NCI-H82 treated with DMSO at 0.1 percent for 48 hours (cell line): Measurements from ENCODE around the gene TTC33.

Experiments used
- DNase-seq: peaks from one replicate; lab custom pipeline; 2025; ENCODE audit not compliant: unreplicated experiment; lab: John Stamatoyannopoulos, UW

The TTC33 gene

DNA sequence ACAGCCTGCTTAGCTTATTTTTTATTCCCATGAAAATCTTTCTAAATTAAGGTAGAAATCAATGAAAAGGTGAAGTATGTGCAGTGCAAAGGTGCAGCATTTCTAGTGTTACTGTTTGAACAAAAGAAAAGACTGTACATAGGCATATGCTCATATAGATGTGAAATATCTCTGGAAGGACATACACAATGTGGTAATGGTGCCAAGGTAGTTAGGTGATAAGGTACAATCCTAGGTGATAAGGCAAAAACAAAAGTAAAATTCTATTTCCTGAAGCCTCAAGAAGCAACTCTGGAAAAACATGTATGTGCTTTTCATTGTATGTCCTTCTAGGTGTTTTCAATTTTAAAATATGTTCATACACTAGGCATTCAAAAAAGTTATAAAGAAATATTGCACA is 215.5 kb downstream of the TTC33 start:
- no peak for DNase-seq

DNA sequence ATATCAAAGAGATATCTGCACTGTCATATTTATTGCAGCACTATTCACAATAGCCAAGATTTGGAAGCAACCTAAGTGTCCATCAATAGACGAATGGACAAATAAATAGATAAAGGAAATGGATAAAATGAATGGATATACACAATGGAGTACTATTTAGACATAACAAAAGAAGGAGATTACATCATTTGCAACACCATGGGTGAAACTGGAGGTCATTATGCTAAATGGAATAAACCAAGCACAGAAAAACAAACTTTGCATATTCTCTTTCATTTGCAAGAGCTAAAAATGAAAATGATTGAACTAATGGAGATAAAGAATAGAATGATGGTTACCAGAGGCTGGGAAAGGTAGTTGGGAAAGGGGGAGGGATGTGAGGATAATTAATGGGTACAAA is 231.1 kb downstream of the TTC33 start:
- DNase-seq, result no peak

DNA sequence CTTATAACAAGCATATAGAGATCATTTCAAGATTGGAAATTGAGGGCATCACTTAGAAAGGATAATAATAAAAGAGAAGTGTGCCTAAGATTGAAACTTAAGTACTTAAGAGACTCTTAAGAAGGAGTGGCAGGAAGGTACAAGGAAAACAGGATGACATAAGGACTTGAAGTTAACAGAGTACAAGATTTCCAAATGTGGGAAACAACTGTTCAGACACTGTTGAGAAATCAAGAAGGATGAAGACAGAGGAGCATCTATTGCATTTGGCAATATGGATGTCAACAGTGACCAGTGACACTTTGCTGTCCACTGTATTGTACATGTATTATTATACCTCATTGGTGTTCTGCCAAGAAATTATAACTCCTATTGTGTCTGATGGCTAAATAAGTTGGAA is 233.8 kb downstream of the TTC33 start:
- DNase-seq, result no peak

- DNase-seq, result no peak
These were observed 234.5 kb downstream of the TTC33 start for GRCh38 chr5:40521108-40521785.

- DNase-seq, result no peak
These were observed 237.3 kb downstream of the TTC33 start for GRCh38 chr5:40518485-40518917.

- no peak for DNase-seq
These were observed 240.3 kb downstream of the TTC33 start for GRCh38 chr5:40515476-40515875.

GRCh38 chr5:40514976-40515375 is 240.8 kb downstream of the TTC33 start:
- no peak for DNase-seq

GRCh38 chr5:40511801-40512200 is 244.0 kb downstream of the TTC33 start:
- DNase-seq, result no peak

DNA sequence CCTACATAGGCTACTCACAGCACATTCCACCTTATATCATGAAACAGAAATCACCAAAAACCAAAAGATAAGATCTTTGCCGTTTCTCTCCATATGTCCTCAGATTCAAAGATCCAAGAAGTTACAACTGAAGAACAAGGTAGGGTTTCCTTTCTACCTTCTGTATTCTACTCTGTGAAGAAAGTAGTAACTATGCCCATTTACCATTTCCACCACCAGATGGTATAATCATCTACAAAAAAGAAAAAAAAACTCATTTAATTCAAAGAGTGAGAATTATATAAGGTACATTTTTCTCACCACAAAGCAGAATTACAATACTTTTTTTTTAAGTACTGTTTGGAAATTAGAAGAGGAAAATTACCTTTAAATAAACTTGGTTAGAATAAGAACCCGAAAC is 248.7 kb downstream of the TTC33 start:
- DNase-seq, result no peak

- no peak for DNase-seq
These were observed 250.7 kb downstream of the TTC33 start for GRCh38 chr5:40505031-40505430.

GRCh38 chr5:40503439-40503838 is 252.3 kb downstream of the TTC33 start:
- DNase-seq, result no peak

DNA sequence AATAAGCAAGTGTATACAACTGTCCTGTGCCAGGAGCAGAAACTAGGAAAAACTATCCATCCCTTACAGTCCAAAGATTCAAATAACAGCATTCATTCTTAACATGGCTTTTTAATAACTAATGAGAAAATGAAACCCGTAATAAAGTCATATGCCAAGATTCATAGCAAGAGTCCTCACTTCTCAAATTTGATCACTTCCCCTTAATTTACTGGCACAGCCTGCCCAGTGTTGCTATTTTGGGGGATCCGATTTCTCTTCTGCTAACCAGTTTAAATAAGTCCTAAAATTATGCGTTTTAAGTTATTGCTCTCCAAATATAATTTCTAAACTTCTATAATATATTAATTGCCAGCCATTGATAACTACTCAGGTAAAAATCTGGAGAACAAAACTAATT is 253.0 kb downstream of the TTC33 start:
- DNase-seq, result no peak

- DNase-seq, result no peak
These were observed 253.9 kb downstream of the TTC33 start for GRCh38 chr5:40501711-40502444.

DNA sequence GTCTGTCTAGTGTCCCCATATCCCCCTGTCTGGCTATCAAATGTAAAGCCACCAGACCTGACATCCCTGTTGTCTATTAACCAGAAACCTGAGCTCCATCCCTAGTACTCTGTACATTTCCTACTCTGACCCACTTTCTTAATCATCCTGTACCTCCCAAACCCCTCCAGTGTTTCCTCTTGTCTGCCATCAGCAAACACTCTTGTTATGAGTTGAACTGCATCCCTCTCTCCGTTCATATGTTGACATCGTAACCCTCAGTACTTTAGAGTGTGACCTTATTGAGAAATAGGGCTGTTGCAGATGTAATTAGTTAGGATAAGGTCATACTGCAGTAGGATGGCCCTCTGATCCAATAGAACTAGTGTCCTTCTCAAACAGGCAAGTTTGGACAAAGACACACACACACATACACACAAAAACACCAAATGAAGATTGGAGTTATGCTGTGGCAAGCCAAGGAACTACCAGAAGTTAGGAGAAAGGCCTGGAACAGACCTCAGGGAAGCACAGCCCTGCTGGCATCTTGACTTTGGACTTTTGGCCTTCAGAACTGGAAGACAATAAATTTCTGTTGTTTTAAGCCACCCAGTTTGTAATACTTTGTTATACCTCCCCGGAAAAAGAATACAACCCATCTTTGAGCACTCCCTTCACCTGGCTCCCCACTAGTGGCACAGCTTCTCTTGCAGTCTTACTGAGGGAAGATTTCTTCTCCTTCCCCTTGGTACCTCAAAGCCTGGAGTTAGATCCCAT is 256.1 kb downstream of the TTC33 start:
- DNase-seq, result no peak

GRCh38 chr5:40499007-40499406 is 256.8 kb downstream of the TTC33 start:
- no peak for DNase-seq

DNA sequence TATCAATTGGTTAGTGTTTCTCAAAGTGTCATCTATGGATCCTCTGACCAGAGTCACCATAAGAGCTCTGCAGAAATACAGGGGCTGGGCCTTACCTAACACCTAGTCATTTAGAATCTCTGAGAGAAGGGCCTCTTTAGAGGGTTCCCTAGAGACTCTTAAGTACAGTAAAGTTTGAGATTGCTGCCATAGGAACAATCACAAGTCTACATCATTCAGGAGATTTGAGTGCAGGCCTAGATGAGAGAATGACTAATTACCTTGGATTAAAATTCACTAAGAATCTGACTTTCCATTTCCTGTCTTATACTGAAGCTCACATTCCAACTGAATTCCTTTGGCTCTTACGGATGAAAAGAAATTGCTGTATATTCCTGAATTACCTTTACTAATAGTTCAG is 258.2 kb downstream of the TTC33 start:
- no peak for DNase-seq

DNA sequence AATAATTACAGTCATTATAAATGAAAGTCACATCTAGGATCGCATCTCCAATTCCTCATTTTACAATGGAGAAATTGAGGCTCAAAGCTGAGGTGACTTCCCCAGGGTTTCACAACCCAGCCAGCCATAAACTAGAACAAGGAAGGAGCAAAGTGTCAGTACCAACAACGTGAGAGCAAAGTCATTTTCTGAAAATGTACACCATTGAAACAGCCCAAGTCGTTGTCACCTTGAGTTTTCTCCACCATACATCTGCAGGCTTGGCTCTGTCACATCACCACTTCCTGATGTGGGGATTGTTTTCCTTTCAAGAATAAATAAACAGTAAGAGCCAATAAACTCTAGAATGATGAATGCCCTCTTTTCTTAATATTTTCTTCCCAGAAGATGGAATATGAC is 260.5 kb downstream of the TTC33 start:
- DNase-seq, result no peak

GRCh38 chr5:40494631-40495236 is 261.0 kb downstream of the TTC33 start:
- DNase-seq, result no peak

- no peak for DNase-seq
These were observed 263.7 kb downstream of the TTC33 start for GRCh38 chr5:40492056-40492455.

DNA sequence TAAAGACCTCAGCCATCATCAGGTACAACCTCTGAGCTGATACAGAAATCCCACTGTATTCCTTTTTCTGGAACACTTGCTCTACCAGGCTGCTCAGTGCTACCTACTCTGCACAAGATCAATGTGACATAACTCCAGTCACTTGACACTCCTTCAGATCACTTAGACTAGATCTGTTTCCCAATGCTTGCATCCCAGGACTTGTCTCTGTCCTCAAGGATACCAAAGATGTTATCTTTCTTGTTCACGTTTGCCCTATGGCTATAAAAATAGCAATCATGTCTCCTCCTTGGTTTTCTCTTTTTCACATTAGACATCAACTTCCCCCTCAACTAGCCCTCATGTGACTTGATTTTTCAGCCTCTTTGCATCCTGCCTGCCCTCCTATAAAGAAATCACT is 264.1 kb downstream of the TTC33 start:
- no peak for DNase-seq

DNA sequence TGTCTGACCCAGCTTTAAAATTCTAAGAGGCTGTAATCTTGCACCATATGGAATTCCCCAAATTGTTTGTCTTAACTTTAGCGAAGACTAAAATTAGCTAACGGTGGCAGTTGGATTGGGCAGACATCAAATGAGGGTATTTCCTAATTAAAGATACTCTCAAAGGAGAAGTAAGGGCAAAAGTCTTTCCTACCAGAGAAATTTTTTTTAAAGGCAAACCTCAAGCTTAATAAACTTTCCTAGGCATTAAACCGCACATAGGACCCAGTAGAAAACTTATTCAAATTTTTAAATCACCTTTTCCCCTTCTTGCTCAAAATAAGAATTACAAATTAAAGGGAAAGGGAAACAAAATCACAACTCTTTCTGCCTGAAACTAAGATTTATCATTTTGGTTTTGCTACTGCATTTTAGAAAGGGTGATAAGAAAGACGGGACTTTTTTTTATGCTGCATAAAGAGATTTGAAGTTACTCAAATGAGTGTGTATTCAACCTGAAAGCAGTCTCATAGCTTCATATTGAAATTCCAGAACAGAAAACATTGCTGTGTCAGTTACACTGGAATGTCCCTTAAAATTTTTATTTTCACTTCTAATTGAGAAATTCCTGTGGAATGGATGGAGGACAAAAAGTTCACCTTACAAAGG is 265.2 kb downstream of the TTC33 start:
- DNase-seq, result no peak
